Stimulated activated CD8-positive, alpha-beta memory T cell treated with anti-CD3 and anti-CD28 coated beads, Interleukin-12 subunit alpha, Interleukin-12 subunit beta, amount 100 ng/mL, for 24 hours (primary cell): Measurements from ENCODE around the gene KRTAP26-1.

Experiments
- DNase-seq: peaks from one replicate; pipeline ENCODE4 v3.0.0-alpha.2; 2020; ENCODE audit errors: extremely low read depth

Gene KRTAP26-1

GRCh38 chr21:30320215-30320614 lies at the start of gene KRTAP26-1:
TSS of gene KRTAP26-1 (minus strand) at chr21:30320315. CDS start at chr21:30320035, 280 bp downstream.
- no peak for DNase-seq

DNA sequence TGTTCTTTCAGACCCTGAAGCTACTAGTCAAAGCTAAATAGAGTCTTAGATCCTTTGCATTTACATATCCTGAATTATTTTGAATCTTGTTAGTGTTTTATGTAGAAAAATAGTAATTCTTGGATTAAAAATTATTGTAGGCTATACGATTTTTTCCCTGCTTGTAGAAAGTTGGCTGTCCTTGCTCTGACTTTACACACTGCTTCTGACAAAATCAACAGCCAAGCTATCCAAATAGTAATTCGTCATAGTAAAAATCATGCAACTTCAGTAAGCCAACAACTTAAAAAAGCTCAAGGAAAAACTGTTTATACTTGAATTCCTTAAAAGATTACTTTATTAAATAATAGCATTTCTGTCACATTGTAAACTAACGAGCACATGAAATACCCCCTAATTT lies 35.8 kb upstream of the KRTAP26-1 start:
- DNase-seq = no peak

- no peak for DNase-seq
Observed at GRCh38 chr21:30354308-30355005, 34.3 kb upstream of the KRTAP26-1 start.

DNA sequence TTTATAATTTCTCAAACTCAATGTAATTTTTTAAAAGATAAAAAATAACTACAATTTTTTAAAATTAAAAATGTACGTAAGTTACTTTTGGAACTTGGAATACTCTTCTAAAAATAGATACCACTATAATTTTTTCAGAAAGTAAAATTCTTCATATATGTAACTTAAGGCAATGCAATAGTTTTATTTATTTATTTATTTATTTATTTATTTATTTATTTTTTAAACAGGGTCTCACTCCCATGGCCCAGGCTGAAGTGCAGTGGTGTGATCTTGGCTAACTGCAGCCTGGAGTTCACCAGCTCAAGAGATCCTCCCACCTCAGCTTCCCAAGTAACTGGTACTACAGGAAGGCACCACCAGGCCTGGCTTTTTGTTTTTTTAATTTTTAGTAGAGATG lies 31.4 kb upstream of the KRTAP26-1 start:
- no peak for DNase-seq

GRCh38 chr21:30349572-30349971 lies 29.5 kb upstream of the KRTAP26-1 start:
- no peak for DNase-seq

DNA sequence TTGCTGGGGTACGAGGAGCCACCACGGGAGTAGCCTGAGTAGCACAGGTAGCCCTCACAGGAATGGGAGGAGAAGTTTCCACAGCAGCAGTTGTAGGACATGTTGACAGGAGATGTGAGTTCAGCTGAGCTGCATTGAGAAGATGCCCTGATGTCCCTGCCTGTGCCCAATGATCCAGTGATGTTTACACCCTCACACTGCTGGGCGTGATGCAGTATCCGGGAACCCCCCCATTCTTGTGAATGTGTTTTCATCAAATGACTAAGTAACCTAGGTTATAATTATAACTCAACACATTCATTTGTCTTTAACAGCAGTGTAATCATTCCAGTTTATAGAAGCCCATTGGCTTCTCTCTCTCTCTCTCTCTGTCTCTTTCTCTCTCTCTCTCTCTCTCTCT lies 28.4 kb upstream of the KRTAP26-1 start, which contains the start of gene KRTAP23-1:
TSS of gene KRTAP23-1 (minus strand) at position 101 of the 400 bp plus-strand sequence. CDS start at position 101, 0 bp downstream.
- DNase-seq = no peak

GRCh38 chr21:30345014-30345413 lies 24.9 kb upstream of the KRTAP26-1 start:
- no peak for DNase-seq

- DNase-seq = no peak
Observed at GRCh38 chr21:30340714-30341573, 20.8 kb upstream of the KRTAP26-1 start.

- no peak for DNase-seq
Observed at GRCh38 chr21:30338717-30339116, 18.6 kb upstream of the KRTAP26-1 start.

DNA sequence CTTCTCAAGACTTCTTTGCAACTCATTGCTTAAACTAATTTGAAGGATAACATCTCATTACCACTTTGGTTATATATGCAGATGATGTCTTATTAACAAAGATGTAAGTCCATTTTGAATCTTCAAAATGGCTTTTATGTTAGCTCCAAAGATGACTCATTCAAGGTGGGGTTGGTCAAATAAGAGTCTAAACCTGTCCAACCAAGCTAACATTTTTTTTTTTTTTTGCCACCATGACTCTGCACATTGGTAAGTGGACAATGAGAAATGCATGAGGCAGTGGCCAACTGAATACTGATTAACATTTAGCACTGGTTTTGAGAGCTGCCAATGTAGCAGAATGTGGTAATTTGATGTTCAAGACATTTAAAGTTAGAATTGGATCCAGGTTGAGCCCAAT lies 17.7 kb upstream of the KRTAP26-1 start:
- DNase-seq = no peak

- DNase-seq = no peak
Observed at GRCh38 chr21:30337276-30337744, 17.2 kb upstream of the KRTAP26-1 start, which contains the start of gene KRTAP27-1. TSS of gene KRTAP27-1 (minus strand) at chr21:30337694. CDS start at chr21:30337668, 26 bp downstream.

GRCh38 chr21:30336596-30336995 lies 16.5 kb upstream of the KRTAP26-1 start:
- DNase-seq = no peak

DNA sequence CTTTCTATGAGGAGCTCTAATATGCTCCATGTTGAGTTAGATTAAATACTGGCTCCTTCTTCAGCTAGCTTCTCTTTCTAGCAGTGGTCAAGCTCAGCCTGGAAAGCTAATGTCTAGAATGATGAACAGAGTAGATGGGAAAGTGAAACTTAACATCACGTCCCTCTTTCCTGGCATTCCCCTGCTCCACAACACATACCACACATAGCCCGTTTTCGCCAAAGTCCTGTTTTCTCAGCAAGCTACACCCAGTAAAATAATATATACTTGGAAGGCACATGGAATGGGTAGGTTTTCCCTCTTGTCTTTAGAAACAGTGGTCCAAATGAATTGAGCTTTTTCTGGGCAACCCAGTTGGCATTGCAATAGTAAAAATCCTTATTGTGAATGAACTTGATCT lies 13.6 kb upstream of the KRTAP26-1 start:
- no peak for DNase-seq

DNA sequence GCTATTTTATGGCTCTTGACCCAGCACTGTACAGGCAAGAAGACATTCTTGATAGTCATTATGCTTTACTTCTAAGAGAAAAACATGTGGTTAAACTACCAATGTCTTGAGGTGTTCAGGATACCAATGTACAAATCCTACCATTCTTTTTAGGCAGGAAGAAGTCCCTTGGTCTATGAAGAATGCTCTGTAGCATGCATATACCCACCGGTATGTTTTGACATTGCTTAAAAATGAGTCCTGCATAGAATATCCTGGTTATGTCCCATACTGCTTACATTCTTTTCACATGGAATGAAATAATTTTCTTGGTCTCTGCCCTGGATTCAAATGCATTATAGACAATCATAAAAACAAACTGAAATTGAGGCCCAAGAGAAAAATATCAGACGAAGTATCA lies 12.6 kb upstream of the KRTAP26-1 start:
- no peak for DNase-seq

- DNase-seq = no peak
Observed at GRCh38 chr21:30329203-30329875, 9.2 kb upstream of the KRTAP26-1 start.

DNA sequence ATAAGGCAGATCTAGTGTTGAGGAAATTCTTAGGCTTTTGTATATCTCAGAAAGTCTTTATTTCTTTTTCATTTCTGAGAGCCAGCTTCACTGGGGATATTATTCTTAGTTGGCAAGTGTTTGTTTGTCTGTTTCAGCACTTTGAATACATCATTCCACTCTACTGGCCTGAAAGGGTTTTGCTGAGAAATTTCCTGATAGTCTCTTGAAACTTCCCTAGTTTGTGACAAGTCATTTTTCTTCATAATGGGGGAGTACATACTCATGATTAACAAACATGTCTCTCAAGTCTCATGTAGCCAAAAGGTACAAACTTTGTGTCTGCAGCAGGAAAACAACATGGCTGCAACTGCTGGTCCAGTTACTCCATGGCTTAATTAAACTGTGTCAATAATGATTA lies 6.3 kb upstream of the KRTAP26-1 start:
- no peak for DNase-seq

DNA sequence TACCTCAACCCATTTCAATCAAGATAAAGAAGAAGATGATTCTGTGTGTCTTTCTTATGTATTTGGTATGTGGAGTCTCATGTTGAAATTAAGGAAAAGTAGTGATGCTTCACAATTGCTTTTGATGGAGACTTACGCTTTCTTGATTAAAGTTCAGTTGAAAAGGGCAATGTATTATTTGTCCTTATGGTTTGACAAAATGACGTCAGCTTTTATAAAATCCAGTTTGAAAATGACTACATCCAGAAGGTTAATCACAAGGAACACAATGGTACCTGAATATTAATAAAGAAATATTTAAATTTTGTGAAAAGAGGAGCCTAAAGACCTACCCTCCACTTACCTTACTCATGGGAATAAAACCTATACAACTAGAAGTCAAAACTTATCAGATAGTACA lies 4.4 kb downstream of the KRTAP26-1 start:
- DNase-seq = no peak

GRCh38 chr21:30306884-30307283 lies 13.2 kb downstream of the KRTAP26-1 start:
- no peak for DNase-seq

DNA sequence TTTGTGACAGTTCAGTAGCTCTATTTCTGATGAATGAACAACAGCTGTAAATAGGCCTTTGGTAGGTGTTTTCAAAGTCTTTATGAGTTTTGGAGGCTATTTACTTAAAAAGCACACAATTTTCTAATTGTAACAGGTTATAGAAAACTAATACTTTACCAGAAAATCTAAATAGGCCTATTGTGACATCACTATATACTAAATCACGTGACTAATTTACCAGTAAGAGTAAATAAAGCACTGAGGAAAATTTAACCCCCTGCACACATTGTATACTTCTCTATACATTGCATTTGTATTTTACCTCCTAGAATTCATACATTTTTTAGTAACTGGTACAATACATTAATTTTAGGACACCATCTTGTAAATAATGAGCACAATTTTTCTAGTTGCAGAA lies 15.0 kb downstream of the KRTAP26-1 start:
- no peak for DNase-seq

GRCh38 chr21:30289215-30289614 lies 30.9 kb downstream of the KRTAP26-1 start, which contains the start of gene KRTAP25-1:
TSS of gene KRTAP25-1 (minus strand) at chr21:30289514. CDS start at chr21:30289490, 24 bp downstream.
- no peak for DNase-seq

DNA sequence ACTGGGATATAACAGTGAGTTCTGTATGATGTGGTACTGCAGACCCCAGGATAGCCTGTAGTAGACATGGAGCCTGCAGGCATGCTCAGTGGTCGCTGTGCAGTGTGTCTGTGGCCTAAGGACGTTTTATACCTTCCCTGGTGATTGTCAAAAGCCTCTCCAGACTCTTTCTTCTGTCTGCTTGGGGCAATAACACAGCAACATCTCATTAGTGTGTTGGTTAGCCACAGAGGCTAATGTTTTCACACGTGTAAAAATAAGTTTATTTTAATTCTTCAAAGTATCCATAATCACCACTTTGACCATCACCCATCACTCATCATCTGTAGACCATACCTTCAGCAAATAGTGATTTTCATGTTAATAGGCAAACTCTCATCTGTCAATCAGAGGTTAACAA lies 37.3 kb downstream of the KRTAP26-1 start, which contains the start of gene KRTAP24-1:
TSS of gene KRTAP24-1 (minus strand) at position 101 of the 400 bp plus-strand sequence. CDS start at position 83, 18 bp downstream.
- DNase-seq = no peak

DNA sequence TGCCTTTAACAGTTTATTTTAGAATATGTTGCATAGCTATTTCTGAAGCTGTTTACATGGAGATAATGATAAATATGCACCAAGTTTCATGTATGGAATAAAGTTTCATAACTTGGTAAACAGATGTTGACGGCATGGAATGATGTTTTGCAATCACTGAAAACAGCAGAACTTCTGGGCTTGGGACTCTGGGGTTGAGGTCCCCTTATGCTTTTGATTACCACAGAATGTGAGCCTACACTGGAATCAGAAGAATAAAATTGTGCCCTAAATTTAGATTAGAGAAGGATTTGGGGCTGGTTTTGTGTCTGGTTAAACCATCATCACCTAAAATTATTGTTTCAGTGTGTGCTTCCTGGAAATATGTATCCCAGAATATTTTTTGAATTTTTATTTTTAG lies 48.5 kb downstream of the KRTAP26-1 start:
- no peak for DNase-seq
